ENCODE measurements around the gene THAP8. TPM values are rescaled to one million over a fixed set of nuclear protein-coding genes. Genes with fewer than 3 reads are reported as not detected.

Gene THAP8
- total and polyA plus RNA-seq, 11 donors: 2.3 to 7.3 (median 4.9) TPM

GRCh38 chr19:36009220-36009619 lies 44.9 kb downstream of the THAP8 start:
- DNase-seq (peak; percentile 69 to 80 (median 75)), ATAC-seq (peak in 3 of 4 donors; percentile 23 to 66 (median 48))
- 1 to 4% (median 2%) methylated on average over 18 to 50 of the region's 50 CpGs for WGBS, 4 donors
- Histone ChIP-seq H3K27me3 (no peaks in the 10 kb centered on the region), H3K27ac (peak overlapping the region in 5 of 12 donors; percentile 33 to 76 (median 39)), H3K9me3 (no peaks in the 10 kb centered on the region), H3K4me1 (peaks cover 0 to 24% (median 11%) of the 10 kb centered on the region in 12 donors), H3K36me3 (peaks cover 0 to 3% (median 0%) of the 10 kb centered on the region in 9 donors), H3K4me3 (peak overlapping the region in 10 of 12 donors; percentile 25 to 59 (median 50))
- TF ChIP-seq CTCF (IDR thresholded peaks at IDR 0.05) (no peak), POLR2A (IDR thresholded peaks at IDR 0.05) (peak in 1 of 2 donors; percentile 17)
- intact Hi-C loops (cut with DNase I): no loop called here

- H3K27ac ChIP-seq: peak within 1 kb of the TSS in 5 of 12 donors; percentile 33 to 76 (median 39)
- intact Hi-C loops (cut with DNase I): no loop called here
These were observed 45.6 kb downstream of the THAP8 start, which contains the start of gene SYNE4 for GRCh38 chr19:36008336-36008978. SYNE4 (minus strand) TSS chr19:36008813; CDS start chr19:36008681, 132 bp downstream.

GRCh38 chr19:36006955-36007354 lies 47.1 kb downstream of the THAP8 start:
- Histone ChIP-seq H3K27me3 (no peaks in the 10 kb centered on the region), H3K4me1 (peaks cover 0 to 14% (median 5%) of the 10 kb centered on the region in 12 donors), H3K36me3 (peaks cover 0 to 7% (median 0%) of the 10 kb centered on the region in 9 donors), H3K9me3 (no peaks in the 10 kb centered on the region), H3K27ac (no peak overlapping the region), H3K4me3 (no peak overlapping the region)
- no peak for DNase-seq
- no peak for ATAC-seq
- intact Hi-C loops (cut with DNase I): no loop called here
- WGBS, 4 donors: 88 to 91% (median 90%) methylated on average over 5 of the region's 5 CpGs
- TF ChIP-seq CTCF (IDR thresholded peaks at IDR 0.05): no peak
- TF ChIP-seq POLR2A (IDR thresholded peaks at IDR 0.05): no peak

More at GRCh38 chr19:36008336-36008978, 45.6 kb downstream of the THAP8 start, which contains the start of gene SYNE4:
- H3K9me3 ChIP-seq: no peaks in the 10 kb centered on the region
- H3K36me3 ChIP-seq: peaks cover 0 to 5% (median 0%) of the 10 kb centered on the region in 9 donors
- no peak for DNase-seq
- ATAC-seq: peak in 1 of 4 donors; percentile 15
- WGBS, 4 donors: 53 to 60% (median 56%) methylated on average over 6 to 19 of the region's 19 CpGs
- H3K4me1 ChIP-seq: peaks cover 0 to 21% (median 11%) of the 10 kb centered on the region in 12 donors
- TF ChIP-seq POLR2A (IDR thresholded peaks at IDR 0.05) (no peak), CTCF (IDR thresholded peaks at IDR 0.05) (no peak)
- H3K4me3 ChIP-seq: peak within 1 kb of the TSS in 10 of 12 donors; percentile 25 to 59 (median 50)
- H3K27me3 ChIP-seq: no peaks in the 10 kb centered on the region

GRCh38 chr19:36003284-36003683 lies 50.8 kb downstream of the THAP8 start:
- Histone ChIP-seq H3K27me3 (no peaks in the 10 kb centered on the region), H3K27ac (no peak overlapping the region), H3K4me1 (peaks cover 0 to 16% (median 4%) of the 10 kb centered on the region in 12 donors), H3K36me3 (peaks cover 0 to 20% (median 10%) of the 10 kb centered on the region in 9 donors), H3K9me3 (no peaks in the 10 kb centered on the region), H3K4me3 (no peak overlapping the region)
- TF ChIP-seq POLR2A (IDR thresholded peaks at IDR 0.05) (no peak), CTCF (IDR thresholded peaks at IDR 0.05) (no peak)
- ATAC-seq (no peak), DNase-seq (no peak)
- intact Hi-C loops (cut with DNase I): no loop called here
- 92 to 95% (median 94%) methylated on average over 4 of the region's 4 CpGs for WGBS, 4 donors
